WTC11 (cell line): Measurements from ENCODE around the gene CIT. TPM values are rescaled to one million over a fixed set of nuclear protein-coding genes. Genes with fewer than 3 reads are reported as not detected.

ENCODE experiments used
- ATAC-seq: fragments of 200-7000 bp; cut with Tn5 transposase; 2 replicates; pipeline ENCODE4 v1.10.0; 2021; ENCODE audit warnings: mild to moderate bottlenecking, moderate library complexity
- CTCF ChIA-PET: fragments of 300-600 bp; sonication (Branson Sonifier 250); formaldehyde crosslinking; loops from one replicate; lab custom pipeline; 2021; ENCODE audit warnings: antibody characterized with exemption; lab: Charles Lee
- POLR2A ChIA-PET: fragments of 350-600 bp; sonication (Branson Sonifier 250); formaldehyde crosslinking; loops from one replicate; lab custom pipeline; 2021; ENCODE audit warnings: antibody characterized with exemption; lab: Charles Lee
- DNase-seq: peaks from one replicate; pipeline ENCODE4 v3.0.0; 2021; ENCODE audit warnings: low spot score
- H3K27ac Mint-ChIP-seq: 2 replicates; pipeline ENCODE4 v1.8.0; 2021; ENCODE audit warnings: mixed read lengths
- H3K27me3 Mint-ChIP-seq: 2 replicates; pipeline ENCODE4 v1.8.0; 2021; ENCODE audit warnings: low read depth, mild to moderate bottlenecking, moderate library complexity, mixed read lengths
- H3K36me3 Mint-ChIP-seq: 2 replicates; pipeline ENCODE4 v1.8.0; 2021; ENCODE audit warnings: mixed read lengths
- H3K4me1 Mint-ChIP-seq: 2 replicates; pipeline ENCODE4 v1.8.0; 2022; ENCODE audit warnings: mixed read lengths
- H3K4me3 Mint-ChIP-seq: 2 replicates; pipeline ENCODE4 v1.8.0; 2021; ENCODE audit warnings: mild to moderate bottlenecking, moderate library complexity, mixed read lengths
- H3K9me3 Mint-ChIP-seq: 2 replicates; pipeline ENCODE4 v1.8.0; 2021; ENCODE audit warnings: mixed read lengths
- ETV6 ChIP-seq: sonication (generic); formaldehyde crosslinking; IDR thresholded peaks from 2 replicates; pipeline ENCODE4 v1.8.1; 2022; ENCODE audit warnings: mild to moderate bottlenecking, missing genetic modification reagents
- FOXP1 ChIP-seq: sonication (generic); formaldehyde crosslinking; IDR thresholded peaks from 2 replicates; pipeline ENCODE4 v1.8.0; 2022; ENCODE audit warnings: missing genetic modification reagents, mild to moderate bottlenecking, moderate library complexity, borderline replicate concordance
- GRHL2 ChIP-seq: fragments of 250-450 bp; sonication (Bioruptor Pico); IDR thresholded peaks from 2 replicates; pipeline ENCODE4 v1.8.0; 2022; ENCODE audit warnings: mild to moderate bottlenecking, moderate library complexity; ENCODE audit not compliant: insufficient replicate concordance, severe bottlenecking
- MYBL2 ChIP-seq: sonication (generic); formaldehyde crosslinking; IDR thresholded peaks from 2 replicates; pipeline ENCODE4 v1.8.1; 2023; ENCODE audit warnings: mild to moderate bottlenecking, moderate library complexity, missing genetic modification reagents
- NFATC4 ChIP-seq: fragments of 250-450 bp; sonication (Bioruptor Pico); IDR thresholded peaks from 2 replicates; pipeline ENCODE4 v1.9.0; 2021; ENCODE audit warnings: mild to moderate bottlenecking
- RELA ChIP-seq: sonication (generic); formaldehyde crosslinking; IDR thresholded peaks from 2 replicates; pipeline ENCODE4 v1.8.1; 2022; ENCODE audit warnings: missing genetic modification reagents, mild to moderate bottlenecking, borderline replicate concordance
- TEAD4 ChIP-seq: sonication (generic); formaldehyde crosslinking; IDR thresholded peaks from 2 replicates; pipeline ENCODE4 v1.8.0; 2022; ENCODE audit warnings: mild to moderate bottlenecking, missing genetic modification reagents
- ZBTB21 ChIP-seq: sonication (generic); formaldehyde crosslinking; IDR thresholded peaks from 2 replicates; pipeline ENCODE4 v1.8.1; 2023; ENCODE audit warnings: mild to moderate bottlenecking, missing genetic modification reagents, borderline replicate concordance
- ZNF138 ChIP-seq: sonication (generic); formaldehyde crosslinking; conservative IDR thresholded peaks from 2 replicates; pipeline ENCODE4 v1.8.1; 2022; ENCODE audit warnings: mild to moderate bottlenecking, moderate library complexity, missing genetic modification reagents
- ZNF219 ChIP-seq: sonication (generic); formaldehyde crosslinking; IDR thresholded peaks from 2 replicates; pipeline ENCODE4 v1.8.0; 2023; ENCODE audit warnings: missing genetic modification reagents, mild to moderate bottlenecking, borderline replicate concordance
- ZNF396 ChIP-seq: fragments of 250-450 bp; sonication (Bioruptor Pico); IDR thresholded peaks from 2 replicates; pipeline ENCODE4 v1.8.0; 2021; ENCODE audit warnings: mild to moderate bottlenecking, moderate library complexity, borderline replicate concordance
- total RNA-seq: library from RNA; stranded (reverse); gene quantifications from 3 replicates; pipeline ENCODE4 v1.2.3, GENCODE V29; 2021
- TF ChIP-seq, protein P1 (sequence below): sonication (generic); formaldehyde crosslinking; conservative IDR thresholded peaks from 2 replicates; pipeline ENCODE4 v1.8.1; 2023; ENCODE audit warnings: mild to moderate bottlenecking, low read depth, missing genetic modification reagents, moderate library complexity
- TF ChIP-seq, protein P2 (sequence below): sonication (generic); formaldehyde crosslinking; IDR thresholded peaks from 2 replicates; pipeline ENCODE4 v1.8.0; 2023; ENCODE audit warnings: missing genetic modification reagents, mild to moderate bottlenecking, borderline replicate concordance
- TF ChIP-seq, protein P3 (sequence below): sonication (generic); formaldehyde crosslinking; IDR thresholded peaks from 2 replicates; pipeline ENCODE4 v1.8.1; 2022; ENCODE audit warnings: mild to moderate bottlenecking, missing genetic modification reagents, moderate library complexity, borderline replicate concordance
- TF ChIP-seq, protein P4 (sequence below): sonication (generic); formaldehyde crosslinking; IDR thresholded peaks from 2 replicates; pipeline ENCODE4 v1.8.1; 2023; ENCODE audit warnings: mild to moderate bottlenecking, missing genetic modification reagents, moderate library complexity
- TF ChIP-seq, protein P5 (sequence below): sonication (generic); formaldehyde crosslinking; IDR thresholded peaks from 2 replicates; pipeline ENCODE4 v1.8.1; 2023; ENCODE audit warnings: mild to moderate bottlenecking, missing genetic modification reagents
- TF ChIP-seq, protein P6 (sequence below): sonication (generic); formaldehyde crosslinking; IDR thresholded peaks from 2 replicates; pipeline ENCODE4 v1.8.1; 2023; ENCODE audit warnings: mild to moderate bottlenecking, missing genetic modification reagents
- TF ChIP-seq, protein P7 (sequence below): sonication (generic); formaldehyde crosslinking; IDR thresholded peaks from 2 replicates; pipeline ENCODE4 v1.8.1; 2022; ENCODE audit warnings: low read depth, mild to moderate bottlenecking, moderate library complexity, missing genetic modification reagents, borderline replicate concordance

The CIT gene
- total RNA-seq, 1 experiment from 2014 or later: 65.4 TPM

DNA sequence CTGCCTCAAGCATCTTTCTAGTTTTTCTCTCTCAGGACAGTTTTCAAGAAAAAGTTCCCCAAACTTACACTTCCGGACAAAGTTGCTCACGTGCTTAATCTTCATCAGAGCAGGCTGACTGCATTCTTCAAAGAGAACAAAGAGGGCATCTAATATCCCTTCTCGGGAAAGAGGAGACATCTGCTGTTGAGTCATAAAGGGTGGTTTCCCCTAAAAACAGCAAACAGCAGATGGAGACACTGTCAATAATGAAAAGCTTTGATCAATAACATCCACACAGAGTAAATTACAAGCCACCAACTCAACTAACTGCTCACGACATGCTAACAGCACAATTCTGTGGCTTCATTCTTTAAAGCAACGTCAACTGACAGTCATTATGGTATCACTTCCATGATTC lies 8.1 kb downstream of the CIT start:
- TF ChIP-seq, protein P1, sequence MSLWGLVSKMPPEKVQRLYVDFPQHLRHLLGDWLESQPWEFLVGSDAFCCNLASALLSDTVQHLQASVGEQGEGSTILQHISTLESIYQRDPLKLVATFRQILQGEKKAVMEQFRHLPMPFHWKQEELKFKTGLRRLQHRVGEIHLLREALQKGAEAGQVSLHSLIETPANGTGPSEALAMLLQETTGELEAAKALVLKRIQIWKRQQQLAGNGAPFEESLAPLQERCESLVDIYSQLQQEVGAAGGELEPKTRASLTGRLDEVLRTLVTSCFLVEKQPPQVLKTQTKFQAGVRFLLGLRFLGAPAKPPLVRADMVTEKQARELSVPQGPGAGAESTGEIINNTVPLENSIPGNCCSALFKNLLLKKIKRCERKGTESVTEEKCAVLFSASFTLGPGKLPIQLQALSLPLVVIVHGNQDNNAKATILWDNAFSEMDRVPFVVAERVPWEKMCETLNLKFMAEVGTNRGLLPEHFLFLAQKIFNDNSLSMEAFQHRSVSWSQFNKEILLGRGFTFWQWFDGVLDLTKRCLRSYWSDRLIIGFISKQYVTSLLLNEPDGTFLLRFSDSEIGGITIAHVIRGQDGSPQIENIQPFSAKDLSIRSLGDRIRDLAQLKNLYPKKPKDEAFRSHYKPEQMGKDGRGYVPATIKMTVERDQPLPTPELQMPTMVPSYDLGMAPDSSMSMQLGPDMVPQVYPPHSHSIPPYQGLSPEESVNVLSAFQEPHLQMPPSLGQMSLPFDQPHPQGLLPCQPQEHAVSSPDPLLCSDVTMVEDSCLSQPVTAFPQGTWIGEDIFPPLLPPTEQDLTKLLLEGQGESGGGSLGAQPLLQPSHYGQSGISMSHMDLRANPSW: no peak
- TF ChIP-seq, protein P2, sequence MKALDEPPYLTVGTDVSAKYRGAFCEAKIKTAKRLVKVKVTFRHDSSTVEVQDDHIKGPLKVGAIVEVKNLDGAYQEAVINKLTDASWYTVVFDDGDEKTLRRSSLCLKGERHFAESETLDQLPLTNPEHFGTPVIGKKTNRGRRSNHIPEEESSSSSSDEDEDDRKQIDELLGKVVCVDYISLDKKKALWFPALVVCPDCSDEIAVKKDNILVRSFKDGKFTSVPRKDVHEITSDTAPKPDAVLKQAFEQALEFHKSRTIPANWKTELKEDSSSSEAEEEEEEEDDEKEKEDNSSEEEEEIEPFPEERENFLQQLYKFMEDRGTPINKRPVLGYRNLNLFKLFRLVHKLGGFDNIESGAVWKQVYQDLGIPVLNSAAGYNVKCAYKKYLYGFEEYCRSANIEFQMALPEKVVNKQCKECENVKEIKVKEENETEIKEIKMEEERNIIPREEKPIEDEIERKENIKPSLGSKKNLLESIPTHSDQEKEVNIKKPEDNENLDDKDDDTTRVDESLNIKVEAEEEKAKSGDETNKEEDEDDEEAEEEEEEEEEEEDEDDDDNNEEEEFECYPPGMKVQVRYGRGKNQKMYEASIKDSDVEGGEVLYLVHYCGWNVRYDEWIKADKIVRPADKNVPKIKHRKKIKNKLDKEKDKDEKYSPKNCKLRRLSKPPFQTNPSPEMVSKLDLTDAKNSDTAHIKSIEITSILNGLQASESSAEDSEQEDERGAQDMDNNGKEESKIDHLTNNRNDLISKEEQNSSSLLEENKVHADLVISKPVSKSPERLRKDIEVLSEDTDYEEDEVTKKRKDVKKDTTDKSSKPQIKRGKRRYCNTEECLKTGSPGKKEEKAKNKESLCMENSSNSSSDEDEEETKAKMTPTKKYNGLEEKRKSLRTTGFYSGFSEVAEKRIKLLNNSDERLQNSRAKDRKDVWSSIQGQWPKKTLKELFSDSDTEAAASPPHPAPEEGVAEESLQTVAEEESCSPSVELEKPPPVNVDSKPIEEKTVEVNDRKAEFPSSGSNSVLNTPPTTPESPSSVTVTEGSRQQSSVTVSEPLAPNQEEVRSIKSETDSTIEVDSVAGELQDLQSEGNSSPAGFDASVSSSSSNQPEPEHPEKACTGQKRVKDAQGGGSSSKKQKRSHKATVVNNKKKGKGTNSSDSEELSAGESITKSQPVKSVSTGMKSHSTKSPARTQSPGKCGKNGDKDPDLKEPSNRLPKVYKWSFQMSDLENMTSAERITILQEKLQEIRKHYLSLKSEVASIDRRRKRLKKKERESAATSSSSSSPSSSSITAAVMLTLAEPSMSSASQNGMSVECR (CRISPR knock-in tag): no peak
- TF ChIP-seq NFATC4 (CRISPR knock-in tag) (no peak), ZBTB21 (no peak)
- ATAC-seq (no peak), DNase-seq (no peak)
- peaks cover 66% of the 10 kb centered on the region for H3K36me3 Mint-ChIP-seq
- H3K27me3 Mint-ChIP-seq: no peaks in the 10 kb centered on the region
- no peaks in the 10 kb centered on the region for H3K4me1 Mint-ChIP-seq
- H3K9me3 Mint-ChIP-seq: no peaks in the 10 kb centered on the region
- no peak overlapping the region for H3K4me3 Mint-ChIP-seq
- POLR2A ChIA-PET: interaction anchor here (0.6 kb wide), 1 partner anchor 128 kb away, joined by 3 read pairs; no protein-coding TSS in a partner anchor
- H3K27ac Mint-ChIP-seq: no peak overlapping the region
- CTCF ChIA-PET: interaction anchor here (0.8 kb wide), 1 partner anchor 39 kb away, joined by 3 read pairs; no protein-coding TSS in a partner anchor

DNA sequence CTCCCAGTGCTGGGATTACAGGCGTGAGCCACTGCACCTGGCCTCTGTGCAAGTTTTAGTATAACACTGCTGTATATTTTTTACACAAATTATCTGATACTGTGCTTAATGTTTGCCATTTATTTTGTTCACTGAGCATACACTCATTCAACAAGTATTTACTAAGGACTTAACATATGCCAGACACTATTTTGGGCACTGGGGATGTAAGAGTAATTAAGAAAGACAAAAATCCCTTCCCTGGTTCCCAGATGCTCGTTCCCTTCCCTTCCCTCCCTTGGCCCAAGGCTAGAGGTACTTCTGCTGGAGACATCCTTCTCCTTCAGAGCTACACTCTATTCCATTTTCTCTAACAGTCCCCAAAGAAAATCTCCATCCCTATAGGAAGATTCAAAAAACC lies 12.5 kb downstream of the CIT start:
- Mint-ChIP-seq H3K36me3 (peaks cover 47% of the 10 kb centered on the region), H3K4me1 (no peaks in the 10 kb centered on the region), H3K4me3 (no peak overlapping the region), H3K27ac (no peak overlapping the region), H3K9me3 (no peaks in the 10 kb centered on the region), H3K27me3 (no peaks in the 10 kb centered on the region)
- TF ChIP-seq, protein P3, sequence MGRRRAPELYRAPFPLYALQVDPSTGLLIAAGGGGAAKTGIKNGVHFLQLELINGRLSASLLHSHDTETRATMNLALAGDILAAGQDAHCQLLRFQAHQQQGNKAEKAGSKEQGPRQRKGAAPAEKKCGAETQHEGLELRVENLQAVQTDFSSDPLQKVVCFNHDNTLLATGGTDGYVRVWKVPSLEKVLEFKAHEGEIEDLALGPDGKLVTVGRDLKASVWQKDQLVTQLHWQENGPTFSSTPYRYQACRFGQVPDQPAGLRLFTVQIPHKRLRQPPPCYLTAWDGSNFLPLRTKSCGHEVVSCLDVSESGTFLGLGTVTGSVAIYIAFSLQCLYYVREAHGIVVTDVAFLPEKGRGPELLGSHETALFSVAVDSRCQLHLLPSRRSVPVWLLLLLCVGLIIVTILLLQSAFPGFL: no peak
- CTCF ChIA-PET: no interaction called here
- POLR2A ChIA-PET: no interaction called here
- no peak for DNase-seq
- ATAC-seq: no peak

DNA sequence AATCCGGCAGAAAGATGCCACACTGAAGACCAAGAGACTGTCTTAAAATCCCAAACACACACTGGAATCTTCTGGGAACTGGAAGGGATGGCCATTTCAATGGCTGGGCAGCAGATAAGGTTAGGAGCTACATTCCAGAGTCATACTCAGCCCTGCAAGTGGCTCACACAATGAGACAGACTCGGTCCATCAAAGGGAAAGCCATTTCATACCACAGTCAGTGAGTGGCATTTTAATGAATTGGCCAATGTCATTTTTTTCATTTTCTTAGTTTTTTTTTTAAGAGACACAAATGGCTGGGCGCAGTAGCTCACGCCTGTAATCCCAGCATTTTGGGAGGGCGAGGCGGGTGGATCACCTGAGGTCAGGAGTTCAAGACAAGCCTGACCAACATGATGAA lies 17.9 kb downstream of the CIT start:
- no peaks in the 10 kb centered on the region for H3K27me3 Mint-ChIP-seq
- ATAC-seq: no peak
- H3K9me3 Mint-ChIP-seq: no peaks in the 10 kb centered on the region
- TF ChIP-seq, protein P4, sequence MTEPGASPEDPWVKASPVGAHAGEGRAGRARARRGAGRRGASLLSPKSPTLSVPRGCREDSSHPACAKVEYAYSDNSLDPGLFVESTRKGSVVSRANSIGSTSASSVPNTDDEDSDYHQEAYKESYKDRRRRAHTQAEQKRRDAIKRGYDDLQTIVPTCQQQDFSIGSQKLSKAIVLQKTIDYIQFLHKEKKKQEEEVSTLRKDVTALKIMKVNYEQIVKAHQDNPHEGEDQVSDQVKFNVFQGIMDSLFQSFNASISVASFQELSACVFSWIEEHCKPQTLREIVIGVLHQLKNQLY (CRISPR knock-in tag): no peak
- TF ChIP-seq ZNF138: no peak
- TF ChIP-seq FOXP1 (CRISPR knock-in tag): no peak
- TF ChIP-seq, protein P5, sequence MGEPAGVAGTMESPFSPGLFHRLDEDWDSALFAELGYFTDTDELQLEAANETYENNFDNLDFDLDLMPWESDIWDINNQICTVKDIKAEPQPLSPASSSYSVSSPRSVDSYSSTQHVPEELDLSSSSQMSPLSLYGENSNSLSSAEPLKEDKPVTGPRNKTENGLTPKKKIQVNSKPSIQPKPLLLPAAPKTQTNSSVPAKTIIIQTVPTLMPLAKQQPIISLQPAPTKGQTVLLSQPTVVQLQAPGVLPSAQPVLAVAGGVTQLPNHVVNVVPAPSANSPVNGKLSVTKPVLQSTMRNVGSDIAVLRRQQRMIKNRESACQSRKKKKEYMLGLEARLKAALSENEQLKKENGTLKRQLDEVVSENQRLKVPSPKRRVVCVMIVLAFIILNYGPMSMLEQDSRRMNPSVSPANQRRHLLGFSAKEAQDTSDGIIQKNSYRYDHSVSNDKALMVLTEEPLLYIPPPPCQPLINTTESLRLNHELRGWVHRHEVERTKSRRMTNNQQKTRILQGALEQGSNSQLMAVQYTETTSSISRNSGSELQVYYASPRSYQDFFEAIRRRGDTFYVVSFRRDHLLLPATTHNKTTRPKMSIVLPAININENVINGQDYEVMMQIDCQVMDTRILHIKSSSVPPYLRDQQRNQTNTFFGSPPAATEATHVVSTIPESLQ: no peak
- no peak for TF ChIP-seq MYBL2 (CRISPR knock-in tag)
- no peak for TF ChIP-seq GRHL2 (CRISPR knock-in tag)
- TF ChIP-seq ZNF219 (CRISPR knock-in tag): no peak
- no peak for TF ChIP-seq ETV6
- TF ChIP-seq, protein P6, sequence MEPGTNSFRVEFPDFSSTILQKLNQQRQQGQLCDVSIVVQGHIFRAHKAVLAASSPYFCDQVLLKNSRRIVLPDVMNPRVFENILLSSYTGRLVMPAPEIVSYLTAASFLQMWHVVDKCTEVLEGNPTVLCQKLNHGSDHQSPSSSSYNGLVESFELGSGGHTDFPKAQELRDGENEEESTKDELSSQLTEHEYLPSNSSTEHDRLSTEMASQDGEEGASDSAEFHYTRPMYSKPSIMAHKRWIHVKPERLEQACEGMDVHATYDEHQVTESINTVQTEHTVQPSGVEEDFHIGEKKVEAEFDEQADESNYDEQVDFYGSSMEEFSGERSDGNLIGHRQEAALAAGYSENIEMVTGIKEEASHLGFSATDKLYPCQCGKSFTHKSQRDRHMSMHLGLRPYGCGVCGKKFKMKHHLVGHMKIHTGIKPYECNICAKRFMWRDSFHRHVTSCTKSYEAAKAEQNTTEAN (CRISPR knock-in tag): no peak
- TF ChIP-seq ZNF396 (CRISPR knock-in tag): no peak
- no peak for TF ChIP-seq RELA
- TF ChIP-seq, protein P7, sequence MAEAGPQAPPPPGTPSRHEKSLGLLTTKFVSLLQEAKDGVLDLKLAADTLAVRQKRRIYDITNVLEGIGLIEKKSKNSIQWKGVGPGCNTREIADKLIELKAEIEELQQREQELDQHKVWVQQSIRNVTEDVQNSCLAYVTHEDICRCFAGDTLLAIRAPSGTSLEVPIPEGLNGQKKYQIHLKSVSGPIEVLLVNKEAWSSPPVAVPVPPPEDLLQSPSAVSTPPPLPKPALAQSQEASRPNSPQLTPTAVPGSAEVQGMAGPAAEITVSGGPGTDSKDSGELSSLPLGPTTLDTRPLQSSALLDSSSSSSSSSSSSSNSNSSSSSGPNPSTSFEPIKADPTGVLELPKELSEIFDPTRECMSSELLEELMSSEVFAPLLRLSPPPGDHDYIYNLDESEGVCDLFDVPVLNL (CRISPR knock-in tag): no peak
- no peak for TF ChIP-seq TEAD4 (CRISPR knock-in tag)
- TF ChIP-seq, all 79 proteins: peak for 0
- ChIA-PET POLR2A (no interaction called here), CTCF (no interaction called here)
- Mint-ChIP-seq H3K4me3 (no peak overlapping the region), H3K4me1 (no peaks in the 10 kb centered on the region), H3K27ac (peak overlapping the region; percentile 77), H3K36me3 (peaks cover 41% of the 10 kb centered on the region)
- no peak for DNase-seq
